PC-9 (cell line): Measurements from ENCODE around the gene SERP2. TPM values are rescaled to one million over a fixed set of nuclear protein-coding genes. Genes with fewer than 3 reads are reported as not detected.

Experiments used
- BruUV-seq: library from RNA; stranded (reverse); fragments of 400-500 nt; replicated peaks from 2 replicates; lab custom pipeline; 2021; lab: Mats Ljungman, UMichigan
- CTCF ChIA-PET: fragments of 300-600 bp; sonication (Branson Sonifier 250); formaldehyde crosslinking; loops from one replicate; lab custom pipeline; 2022; ENCODE audit warnings: antibody characterized with exemption; lab: Charles Lee
- POLR2A ChIA-PET: fragments of 300-600 bp; sonication (Branson Sonifier 250); formaldehyde crosslinking; loops from one replicate; lab custom pipeline; 2022; ENCODE audit warnings: antibody characterized with exemption; ENCODE audit not compliant: unreplicated experiment; lab: Charles Lee
- DNase-seq, 2 experiments: peaks; one replicate each; pipeline versions ENCODE4 v3.0.0 to v3.0.0-alpha.2; 2015 to 2022; ENCODE audit warnings: mixed read lengths in 1 of 2
- H2AFZ ChIP-seq: fragments of 200-600 bp; sonication (generic); 2 replicates; pipeline ENCODE4 v1.8.1; 2017; ENCODE audit warnings: antibody characterized with exemption
- H3F3A ChIP-seq: fragments of 200-600 bp; sonication (generic); 2 replicates; pipeline ENCODE4 v1.8.1; 2017; ENCODE audit warnings: antibody characterized with exemption, mild to moderate bottlenecking, low read depth; ENCODE audit not compliant: insufficient read depth
- H3K27ac ChIP-seq: fragments of 200-600 bp; sonication (generic); 2 replicates; pipeline ENCODE4 v1.6.1; 2016; ENCODE audit warnings: mixed run types
- H3K27me3 ChIP-seq: fragments of 200-600 bp; sonication (generic); 2 replicates; pipeline ENCODE4 v1.6.1; 2016; ENCODE audit warnings: low read depth, mixed run types; ENCODE audit not compliant: insufficient read depth
- H3K36me3 ChIP-seq: fragments of 200-600 bp; sonication (generic); 2 replicates; pipeline ENCODE4 v1.6.1; 2016; ENCODE audit warnings: low read depth, mixed run types
- H3K4me1 ChIP-seq: fragments of 200-600 bp; sonication (generic); replicated peaks from 2 replicates; pipeline ENCODE4 v1.6.1; 2016; ENCODE audit warnings: mixed run types; ENCODE audit not compliant: insufficient read depth
- H3K4me2 ChIP-seq: fragments of 200-600 bp; sonication (generic); 2 replicates; pipeline ENCODE4 v1.6.1; 2017; ENCODE audit warnings: mixed run types
- H3K4me3 ChIP-seq: fragments of 200-600 bp; sonication (generic); 2 replicates; pipeline ENCODE4 v1.6.1; 2016; ENCODE audit warnings: mixed run types
- H3K79me2 ChIP-seq: fragments of 200-600 bp; sonication (generic); 2 replicates; pipeline ENCODE4 v1.6.1; 2017; ENCODE audit warnings: low read depth, mixed run types
- H3K9me2 ChIP-seq: fragments of 200-600 bp; sonication (generic); 2 replicates; pipeline ENCODE4 v1.8.1; 2017; ENCODE audit warnings: mild to moderate bottlenecking; ENCODE audit not compliant: insufficient read depth
- H3K9me3 ChIP-seq: fragments of 200-600 bp; sonication (generic); 2 replicates; pipeline ENCODE4 v1.8.1; 2016; ENCODE audit warnings: low read depth; ENCODE audit not compliant: insufficient read depth
- H4K20me1 ChIP-seq: fragments of 200-600 bp; sonication (generic); 2 replicates; pipeline ENCODE4 v1.8.1; 2017; ENCODE audit not compliant: insufficient read depth
- EZH2 ChIP-seq: fragments of 200-600 bp; sonication (generic); IDR thresholded peaks from 2 replicates; pipeline ENCODE4 v1.8.0; 2017; ENCODE audit warnings: antibody characterized with exemption, low read depth
- intact Hi-C: fragments of 100-400 bp; cut with micrococcal nuclease; formaldehyde crosslinking; loops from one replicate; pipeline ENCODE4 v1.10.0; 2022; ENCODE audit not compliant: unreplicated experiment
- total RNA-seq: library from RNA; stranded (reverse); gene quantifications from 2 replicates; pipeline ENCODE4 v1.2.3, GENCODE V29; 2021
- TF ChIP-seq, protein P1 (sequence below): fragments of 200-600 bp; sonication (generic); conservative IDR thresholded peaks from 2 replicates; pipeline ENCODE4 v1.6.1; 2017; ENCODE audit warnings: mixed run types, antibody characterized with exemption, mild to moderate bottlenecking, moderate library complexity

The SERP2 gene
- total RNA-seq, 1 experiment from 2014 or later = 0.70 TPM

DNA sequence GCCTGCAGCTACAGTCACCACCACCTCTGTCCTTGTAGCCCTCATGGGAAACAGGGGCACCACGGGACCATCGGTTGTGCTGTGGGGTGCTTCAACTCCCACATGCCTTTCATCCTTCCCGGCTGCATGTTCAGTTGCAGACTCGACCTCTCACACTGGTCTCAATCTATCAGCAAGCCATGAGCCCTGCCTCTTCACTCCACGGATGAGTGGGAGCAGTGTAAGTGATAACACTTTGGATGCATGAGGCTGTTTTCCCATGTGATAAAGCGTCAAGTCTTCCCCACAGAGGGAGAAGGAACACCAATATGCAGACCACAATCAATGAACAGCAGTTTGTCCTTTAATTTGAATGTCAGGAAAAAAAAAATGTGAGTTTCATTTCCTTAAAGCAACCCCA, 12.2 kb downstream of the SERP2 start:
- H3F3A ChIP-seq = no peaks in the 10 kb centered on the region
- H4K20me1 ChIP-seq = no peaks in the 10 kb centered on the region
- H3K4me3 ChIP-seq = no peak overlapping the region
- no peak overlapping the region for H3K4me2 ChIP-seq
- no peak for TF ChIP-seq EZH2
- TF ChIP-seq, protein P1, sequence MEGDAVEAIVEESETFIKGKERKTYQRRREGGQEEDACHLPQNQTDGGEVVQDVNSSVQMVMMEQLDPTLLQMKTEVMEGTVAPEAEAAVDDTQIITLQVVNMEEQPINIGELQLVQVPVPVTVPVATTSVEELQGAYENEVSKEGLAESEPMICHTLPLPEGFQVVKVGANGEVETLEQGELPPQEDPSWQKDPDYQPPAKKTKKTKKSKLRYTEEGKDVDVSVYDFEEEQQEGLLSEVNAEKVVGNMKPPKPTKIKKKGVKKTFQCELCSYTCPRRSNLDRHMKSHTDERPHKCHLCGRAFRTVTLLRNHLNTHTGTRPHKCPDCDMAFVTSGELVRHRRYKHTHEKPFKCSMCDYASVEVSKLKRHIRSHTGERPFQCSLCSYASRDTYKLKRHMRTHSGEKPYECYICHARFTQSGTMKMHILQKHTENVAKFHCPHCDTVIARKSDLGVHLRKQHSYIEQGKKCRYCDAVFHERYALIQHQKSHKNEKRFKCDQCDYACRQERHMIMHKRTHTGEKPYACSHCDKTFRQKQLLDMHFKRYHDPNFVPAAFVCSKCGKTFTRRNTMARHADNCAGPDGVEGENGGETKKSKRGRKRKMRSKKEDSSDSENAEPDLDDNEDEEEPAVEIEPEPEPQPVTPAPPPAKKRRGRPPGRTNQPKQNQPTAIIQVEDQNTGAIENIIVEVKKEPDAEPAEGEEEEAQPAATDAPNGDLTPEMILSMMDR = no peak
- no peaks in the 10 kb centered on the region for H3K9me3 ChIP-seq
- H3K27me3 ChIP-seq = no peaks in the 10 kb centered on the region
- H3K79me2 ChIP-seq = no peaks in the 10 kb centered on the region
- H3K9me2 ChIP-seq = no peaks in the 10 kb centered on the region
- no TSS peak for BruUV-seq
- intact Hi-C loops = no loop called here
- H3K4me1 ChIP-seq = no peaks in the 10 kb centered on the region
- H3K36me3 ChIP-seq = no peaks in the 10 kb centered on the region
- no peak overlapping the region for H2AFZ ChIP-seq
- CTCF ChIA-PET = no interaction called here
- POLR2A ChIA-PET = no interaction called here
- no peak overlapping the region for H3K27ac ChIP-seq
- DNase-seq = no peak

DNA sequence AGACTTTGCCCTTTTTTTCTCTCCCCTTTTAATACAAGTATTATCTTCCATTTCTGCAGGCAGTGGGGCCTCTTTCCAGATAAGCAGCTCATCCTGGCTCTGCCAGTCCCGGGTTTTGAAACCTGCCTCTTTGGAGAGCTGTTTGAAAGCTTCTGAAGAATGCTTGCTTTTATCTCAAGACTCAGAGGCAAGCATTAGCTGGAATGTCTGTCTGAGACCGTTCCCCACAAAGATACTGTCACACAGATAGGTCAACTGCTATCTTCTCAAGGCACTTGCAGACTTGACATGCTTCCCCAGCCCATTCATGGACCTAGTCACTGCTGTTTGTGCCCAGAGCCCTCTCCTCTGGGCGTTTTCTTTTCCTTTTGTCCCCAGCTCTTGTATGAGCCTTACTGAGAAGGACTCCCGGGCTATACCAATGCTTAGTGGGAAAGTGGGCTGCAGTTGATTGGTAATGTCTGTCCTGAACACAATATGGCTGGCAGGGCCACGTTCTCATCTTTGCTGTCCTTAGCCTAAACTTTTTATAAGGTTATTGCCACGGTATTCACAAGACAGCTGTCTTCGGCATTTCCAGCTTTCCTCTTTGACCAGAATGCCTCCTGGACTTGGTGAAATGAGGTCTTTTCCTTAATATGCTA, 13.4 kb downstream of the SERP2 start:
- DNase-seq = no peak
- CTCF ChIA-PET = no interaction called here

DNA sequence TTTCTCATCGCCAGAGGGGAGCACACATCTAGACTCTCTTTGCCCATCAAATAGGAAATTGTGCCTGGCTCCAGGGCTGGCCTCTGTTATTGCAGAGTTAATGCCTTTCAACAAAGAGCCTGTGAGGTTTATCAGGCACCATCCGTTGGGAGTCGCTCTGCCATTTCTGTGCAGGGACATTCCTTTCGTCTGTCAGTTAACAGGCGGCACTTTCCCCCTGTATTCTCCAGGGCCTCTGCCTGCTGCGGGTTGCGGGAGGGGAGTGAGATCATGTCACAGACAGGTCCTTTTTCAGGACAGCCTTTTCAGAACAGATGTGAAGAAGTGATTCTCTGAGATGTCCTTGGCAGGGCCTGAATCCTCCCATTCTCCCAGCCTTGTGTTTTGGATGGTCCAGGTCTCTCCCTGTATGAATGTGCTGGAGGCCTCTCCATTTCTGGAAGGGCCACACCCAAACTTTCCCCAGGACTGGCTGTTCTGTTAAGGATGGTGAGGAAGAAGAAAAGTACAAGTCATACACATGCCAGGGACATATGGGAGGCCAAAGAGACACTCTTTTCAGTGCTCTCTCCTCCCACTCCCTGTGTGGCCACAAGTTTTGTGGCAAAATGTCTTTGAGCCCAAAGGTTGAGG, 14.9 kb downstream of the SERP2 start:
- Histone ChIP-seq H3K79me2 (no peaks in the 10 kb centered on the region), H3F3A (no peaks in the 10 kb centered on the region), H3K9me3 (no peaks in the 10 kb centered on the region), H3K36me3 (no peaks in the 10 kb centered on the region), H3K4me1 (no peaks in the 10 kb centered on the region), H2AFZ (no peak overlapping the region), H3K4me3 (no peak overlapping the region), H3K9me2 (no peaks in the 10 kb centered on the region), H3K4me2 (no peak overlapping the region), H3K27me3 (no peaks in the 10 kb centered on the region), H4K20me1 (no peaks in the 10 kb centered on the region), H3K27ac (no peak overlapping the region)
- no TSS peak for BruUV-seq
- no peak for DNase-seq
- POLR2A ChIA-PET = no interaction called here
- no peak for TF ChIP-seq EZH2
- TF ChIP-seq, protein P1 = no peak
- intact Hi-C loops = no loop called here
- CTCF ChIA-PET = no interaction called here

More for the DNA sequence above, 13.4 kb downstream of the SERP2 start:
- no peak overlapping the region for H3K27ac ChIP-seq
- BruUV-seq = no TSS peak
- POLR2A ChIA-PET = interaction anchor here (0.7 kb wide), 1 partner anchor 228 kb away, joined by 4 read pairs; no protein-coding TSS in a partner anchor
- TF ChIP-seq, protein P1 = no peak
- TF ChIP-seq EZH2 = no peak
- intact Hi-C loops = no loop called here
- H2AFZ ChIP-seq = no peak overlapping the region
- H3K9me2 ChIP-seq = no peaks in the 10 kb centered on the region
- H3K9me3 ChIP-seq = no peaks in the 10 kb centered on the region
- no peaks in the 10 kb centered on the region for H3K27me3 ChIP-seq
- no peak overlapping the region for H3K4me3 ChIP-seq
- no peaks in the 10 kb centered on the region for H3K4me1 ChIP-seq
- no peak overlapping the region for H3K4me2 ChIP-seq
- H3K79me2 ChIP-seq = no peaks in the 10 kb centered on the region
- H4K20me1 ChIP-seq = no peaks in the 10 kb centered on the region
- no peaks in the 10 kb centered on the region for H3K36me3 ChIP-seq
- no peaks in the 10 kb centered on the region for H3F3A ChIP-seq
